NCI-H187 treated with DMSO at 0.1 percent for 48 hours (cell line): ENCODE results near the gene ZNF670.

Experiments
- DNase-seq: peaks from one replicate; lab custom pipeline; 2025; lab: John Stamatoyannopoulos, UW

Gene ZNF670

DNA sequence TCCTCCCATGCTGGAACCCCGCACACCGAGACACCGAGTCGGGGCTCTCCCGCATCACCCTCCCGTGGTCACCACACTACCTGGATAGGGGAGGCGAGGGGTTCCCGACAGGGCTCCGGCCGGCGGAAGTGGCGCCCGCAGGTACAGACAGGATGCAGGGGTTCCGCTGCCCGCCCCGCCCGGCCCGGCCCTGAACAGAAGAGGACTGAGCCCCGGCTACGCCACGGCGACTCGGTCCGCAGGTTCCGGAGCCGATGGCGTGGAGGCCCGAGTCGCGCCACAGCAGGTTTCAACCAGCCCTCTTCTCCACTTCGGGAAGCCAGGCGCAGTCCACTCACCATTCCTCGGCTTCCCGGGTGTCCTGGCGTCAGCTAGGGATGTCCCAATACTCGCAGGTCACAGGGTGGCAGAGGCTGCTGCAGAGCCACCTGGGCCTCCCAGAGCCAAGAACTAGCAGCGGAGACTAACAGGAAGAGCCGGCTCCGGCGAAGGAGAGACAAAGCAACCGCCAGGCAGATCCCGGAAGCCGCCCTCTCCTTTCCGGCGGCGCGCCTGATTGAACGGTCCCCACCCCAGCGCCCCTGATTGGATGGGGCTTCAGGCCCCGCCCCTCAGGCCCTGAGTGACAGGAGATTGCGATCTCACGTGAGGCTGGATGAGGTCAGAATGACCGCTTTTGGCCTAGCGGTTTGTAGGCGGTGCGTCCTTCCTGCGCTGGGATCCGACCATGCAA is 25.4 kb upstream of the ZNF670 start, which contains the start of gene ZNF669:
Gene ZNF669 (minus strand): TSS at position 498 of the 733 bp plus-strand sequence. CDS start 157 bp downstream, at position 341.
- DNase-seq = peak; percentile 40

DNA sequence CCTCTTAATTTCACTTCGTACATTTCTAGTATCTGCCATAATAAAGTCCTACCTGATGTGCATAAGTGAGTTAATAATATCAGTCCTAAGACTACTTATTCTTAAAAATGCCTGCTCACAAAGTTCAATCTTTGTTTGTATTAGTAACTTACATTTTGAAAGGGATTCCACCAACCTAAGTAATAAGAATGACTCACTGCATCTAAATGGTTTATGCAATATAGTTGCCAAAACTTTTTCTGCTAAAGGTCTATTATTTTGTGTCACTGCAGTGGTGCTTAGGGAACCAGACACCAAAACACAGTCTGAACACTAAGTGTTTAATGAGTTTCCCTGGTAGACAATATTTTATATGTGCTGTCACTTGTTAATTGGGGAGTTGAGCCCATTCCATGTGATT is 23.8 kb upstream of the ZNF670 start:
- DNase-seq = no peak

- DNase-seq = no peak
Observed at GRCh38 chr1:247100676-247101279, 22.2 kb upstream of the ZNF670 start.

- no peak for DNase-seq
Observed at GRCh38 chr1:247096958-247097357, 18.3 kb upstream of the ZNF670 start.

GRCh38 chr1:247096544-247096943 is 17.9 kb upstream of the ZNF670 start:
- no peak for DNase-seq

- DNase-seq = no peak
Observed at GRCh38 chr1:247096112-247096511, 17.5 kb upstream of the ZNF670 start.

DNA sequence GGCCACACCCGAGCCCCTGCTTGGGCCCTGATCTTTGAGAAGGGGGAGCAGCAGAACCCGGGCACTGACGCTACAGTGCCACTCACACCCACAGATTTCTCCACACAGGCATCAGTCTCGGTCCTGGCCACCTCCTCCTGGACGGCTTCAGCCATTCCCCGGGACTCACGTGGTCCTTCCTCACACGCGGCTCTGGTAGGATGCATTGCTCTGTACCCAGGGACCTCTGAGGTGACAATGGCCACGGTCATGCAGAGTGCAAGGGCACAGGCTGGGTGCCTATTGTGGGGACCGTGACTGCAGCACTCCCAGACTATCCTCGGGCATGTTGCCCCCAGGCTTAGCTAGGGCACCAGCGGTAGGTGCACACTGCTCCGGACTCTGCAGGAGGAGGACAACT is 11.8 kb upstream of the ZNF670 start:
- no peak for DNase-seq

DNA sequence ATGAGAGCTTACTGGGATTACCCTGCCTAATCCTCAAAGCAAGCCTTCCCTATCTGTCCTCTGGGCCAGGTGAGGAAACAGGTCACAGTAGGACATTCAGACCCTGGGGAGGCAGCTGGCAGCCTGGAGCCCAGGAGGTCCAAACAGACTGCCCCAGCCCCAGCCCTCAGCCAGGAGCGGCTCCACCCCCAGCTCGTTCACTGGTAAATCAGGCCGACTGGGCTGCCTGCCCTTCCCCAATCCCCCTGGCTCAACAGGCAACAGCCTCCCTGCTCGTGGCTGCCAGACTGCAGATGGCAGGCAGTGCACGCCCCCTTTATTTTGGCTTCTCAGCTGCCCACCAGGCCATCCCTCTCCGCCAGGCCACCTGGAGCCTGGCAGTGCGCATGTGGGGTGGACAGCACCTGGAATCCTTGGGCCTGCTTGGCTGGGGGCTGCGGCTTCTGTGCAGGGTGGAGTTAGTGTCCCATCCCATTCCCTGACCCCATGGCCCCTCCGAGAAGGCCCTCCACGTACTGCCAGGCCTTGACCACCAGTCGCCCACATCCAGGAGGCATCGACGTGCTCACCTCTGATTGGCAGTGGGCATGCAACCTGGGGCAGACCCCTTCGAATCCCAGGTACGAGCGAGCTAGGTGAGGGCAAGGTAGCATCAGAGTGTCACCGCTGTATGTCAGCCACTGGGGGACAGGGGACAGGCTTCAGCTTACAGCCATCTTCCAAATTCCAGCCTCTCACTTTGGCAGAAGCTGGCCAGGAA is 11.2 kb upstream of the ZNF670 start:
- no peak for DNase-seq

- DNase-seq = no peak
Observed at GRCh38 chr1:247088967-247089366, 10.4 kb upstream of the ZNF670 start.

DNA sequence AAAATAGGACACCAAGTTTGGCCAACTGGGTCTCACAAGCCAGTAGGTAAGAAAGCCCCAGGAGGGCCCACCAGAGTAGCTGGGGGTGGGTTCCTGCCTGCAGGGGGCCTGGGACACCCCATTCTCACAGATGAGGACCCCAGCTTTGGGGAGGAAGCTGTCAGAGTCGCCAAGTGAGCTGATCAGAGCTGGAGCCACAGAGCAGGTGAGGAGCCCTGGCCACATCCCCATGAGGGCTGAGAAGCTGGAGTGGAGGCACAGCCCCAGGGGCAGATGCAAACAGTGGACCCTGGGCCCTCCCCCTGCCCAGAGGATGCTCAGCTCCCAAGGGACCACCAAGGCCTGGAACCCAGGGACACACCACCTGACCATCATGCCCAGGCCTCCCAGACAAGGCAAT is 8.6 kb upstream of the ZNF670 start:
- no peak for DNase-seq

GRCh38 chr1:247085310-247085709 is 6.7 kb upstream of the ZNF670 start:
- DNase-seq = no peak

DNA sequence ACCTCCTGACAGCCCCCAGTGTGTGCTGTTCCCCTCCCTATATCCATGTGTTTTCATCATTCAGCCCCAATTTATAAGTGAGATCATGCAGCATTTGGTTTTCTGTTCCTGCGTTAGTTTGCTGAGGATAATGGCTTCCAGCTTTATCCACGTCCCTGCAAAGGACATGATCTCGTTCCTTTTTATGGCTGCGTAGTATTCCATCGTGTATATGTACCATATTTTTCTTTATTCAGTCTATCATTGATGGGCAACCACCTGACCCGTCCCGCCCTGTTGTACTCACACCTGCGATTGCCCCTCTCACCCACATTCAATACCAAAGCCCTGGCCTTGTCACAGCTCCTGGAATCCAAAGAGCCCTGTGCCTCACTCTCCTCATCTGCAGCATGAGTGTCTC is 6.2 kb upstream of the ZNF670 start:
- no peak for DNase-seq

DNA sequence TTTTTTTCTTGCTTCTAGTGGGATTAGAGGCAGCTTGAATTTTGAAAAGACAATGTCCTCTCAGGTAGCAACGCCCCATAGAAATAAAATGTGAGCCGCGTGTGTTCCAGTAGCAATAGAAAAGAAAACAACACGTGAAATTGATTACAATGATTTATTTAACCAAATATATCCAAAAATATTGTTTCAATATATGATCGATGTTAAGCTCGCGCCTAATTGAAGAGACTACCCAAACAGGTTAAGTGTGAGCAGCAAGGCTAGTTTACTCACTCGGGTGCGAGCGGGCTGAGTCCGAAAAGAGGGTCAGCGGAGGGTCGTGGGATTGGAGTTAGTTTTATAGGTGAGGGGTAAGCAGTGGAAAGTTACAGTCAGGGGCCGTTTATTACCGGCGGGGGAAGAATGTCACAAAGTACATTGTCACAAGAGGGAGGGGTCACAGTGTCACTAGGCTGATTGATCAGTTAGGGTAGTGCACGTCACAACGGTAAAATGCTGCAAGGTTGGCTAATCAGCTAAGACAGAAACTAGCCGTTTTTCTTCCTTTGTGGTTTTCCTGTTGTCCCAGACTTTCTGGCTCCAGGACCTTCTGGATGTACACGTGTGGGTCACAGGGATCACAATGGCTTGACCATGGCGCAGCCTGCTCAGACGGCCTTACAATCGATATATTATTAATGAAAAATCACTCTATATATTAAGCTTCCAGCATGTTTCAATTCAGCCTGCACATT is 697 bp upstream of the ZNF670 start:
- DNase-seq = no peak

DNA sequence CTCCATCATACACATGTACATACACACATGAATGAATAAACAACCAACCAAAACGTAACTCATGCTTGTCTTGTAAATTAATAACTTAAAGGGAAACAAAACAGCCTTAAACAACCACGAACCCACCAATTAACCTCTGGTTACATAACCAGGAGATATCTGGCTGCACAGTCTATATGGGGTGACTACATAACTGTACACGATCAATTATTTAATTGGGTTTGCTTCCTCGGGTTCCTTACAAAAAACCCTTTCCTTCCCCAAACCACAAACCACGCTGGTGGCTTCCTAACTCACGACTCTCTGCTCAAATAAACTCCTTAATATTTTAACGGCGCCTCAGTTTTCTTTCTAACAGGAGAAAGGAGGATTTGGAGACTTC is 744 bp downstream of the ZNF670 start:
- no peak for DNase-seq

DNA sequence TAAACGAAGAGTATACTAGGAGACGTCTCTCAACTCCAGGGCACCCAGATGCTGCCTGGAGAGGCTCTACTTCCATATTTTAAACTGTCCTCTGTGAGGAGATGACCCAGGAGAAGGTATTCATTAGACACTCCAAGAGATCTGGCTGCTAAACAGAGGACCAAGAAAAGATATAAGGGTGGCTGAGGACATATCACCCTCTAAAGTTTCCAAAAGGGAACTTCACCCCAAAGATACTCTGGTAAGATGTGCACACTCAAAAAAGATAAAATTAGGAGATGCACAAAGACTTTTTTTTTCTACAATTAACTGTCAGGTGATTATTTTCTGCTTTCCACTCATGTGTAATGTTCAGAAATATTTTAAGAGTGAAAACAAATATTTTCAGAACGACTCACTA is 1.4 kb downstream of the ZNF670 start:
- DNase-seq = no peak

- no peak for DNase-seq
Observed at GRCh38 chr1:247070645-247071044, 8.0 kb downstream of the ZNF670 start.

- no peak for DNase-seq
Observed at GRCh38 chr1:247064304-247064703, 14.3 kb downstream of the ZNF670 start.

GRCh38 chr1:247060771-247061170 is 17.8 kb downstream of the ZNF670 start:
- DNase-seq = no peak

GRCh38 chr1:247056071-247056470 is 22.5 kb downstream of the ZNF670 start:
- DNase-seq = no peak

DNA sequence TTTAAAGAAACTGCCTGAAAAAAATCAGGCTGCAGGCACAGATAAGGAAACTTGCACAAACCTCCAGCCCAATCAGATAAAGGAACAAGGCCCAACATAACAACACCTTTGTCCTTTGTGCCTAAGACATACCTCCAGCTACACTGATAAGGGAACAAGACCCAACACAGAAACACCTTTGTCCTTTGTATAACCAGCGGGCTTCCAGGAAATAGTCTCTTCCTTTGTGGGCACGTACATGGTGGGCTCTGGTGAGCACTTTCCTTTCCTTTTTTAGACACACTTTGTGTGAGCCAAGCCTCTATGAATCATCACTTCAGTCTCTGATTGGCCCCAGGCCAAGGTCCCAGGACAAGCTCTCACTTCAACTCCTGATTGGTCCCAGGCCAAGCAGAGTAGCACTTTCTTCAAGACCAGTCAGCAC is 23.6 kb downstream of the ZNF670 start:
- no peak for DNase-seq

DNA sequence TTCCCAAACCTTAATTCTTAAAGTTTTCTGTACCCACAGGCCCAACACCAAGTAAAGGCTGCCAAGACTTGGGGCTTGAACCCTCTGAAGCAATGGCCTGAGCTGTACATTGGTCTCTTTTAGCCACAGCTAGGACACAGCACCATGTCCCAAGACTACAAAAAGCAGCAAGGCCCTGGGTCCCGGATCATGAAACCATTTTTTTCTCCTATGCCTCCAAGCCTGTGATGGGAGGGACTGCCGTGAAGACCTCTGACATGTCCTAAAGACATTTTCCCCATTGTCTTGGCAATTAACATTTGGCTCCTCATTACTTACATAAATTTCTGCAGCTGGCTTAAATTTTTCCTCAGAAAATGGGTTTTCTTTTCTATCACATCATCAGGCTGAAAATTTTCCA is 30.9 kb downstream of the ZNF670 start:
- DNase-seq = no peak

- DNase-seq = no peak
Observed at GRCh38 chr1:247047260-247047659, 31.4 kb downstream of the ZNF670 start.
